Measurements from ENCODE around the gene SORT1. TPM values are rescaled to one million over a fixed set of nuclear protein-coding genes. Genes with fewer than 3 reads are reported as not detected.

The SORT1 gene
- total and polyA plus RNA-seq, 4 donors = 39.0 to 135 (median 57.4) TPM

DNA sequence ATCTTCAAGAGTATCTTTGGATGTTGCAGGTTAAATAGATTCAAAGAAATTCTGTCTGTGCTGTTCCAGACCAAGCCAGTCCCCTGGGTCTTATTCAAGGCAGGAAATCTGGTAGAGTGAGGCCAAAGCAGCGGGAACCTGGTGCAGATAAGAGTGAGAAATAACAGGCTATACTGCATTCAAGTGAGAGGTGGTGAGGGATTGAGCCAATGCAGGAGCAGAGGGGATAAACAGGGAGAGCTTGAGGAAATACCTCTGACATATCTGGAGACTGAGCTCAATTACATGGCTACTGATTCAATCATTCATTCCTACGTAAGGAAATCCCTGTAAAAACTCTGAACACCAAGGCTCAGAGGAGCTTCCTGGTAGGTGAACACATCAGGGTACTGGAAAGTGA is 45.8 kb upstream of the SORT1 start:
- no peaks in the 10 kb centered on the region for H3K36me3 ChIP-seq (ENCODE audit: control insufficient read depth in 4 of 4, insufficient read depth in 4 of 4, low read length in 4 of 4)
- H3K4me3 ChIP-seq = no peak overlapping the region
- no peak for ATAC-seq (ENCODE audit: insufficient read depth, low FRiP score)
- peaks cover 0 to 33% (median 15%) of the 10 kb centered on the region in 3 donors for H3K27me3 ChIP-seq (ENCODE audit: control insufficient read depth in 3 of 3, insufficient read depth in 3 of 3, low read length in 2 of 3)
- H3K4me1 ChIP-seq (ENCODE audit: control insufficient read depth in 5 of 5, insufficient read depth in 5 of 5, low read length in 5 of 5) = no peaks in the 10 kb centered on the region
- DNase-seq = no peak
- no peaks in the 10 kb centered on the region for H3K9me3 ChIP-seq (ENCODE audit: control insufficient read depth in 4 of 4, insufficient read depth in 3 of 4, low read length in 3 of 4)
- no peak overlapping the region for H3K27ac ChIP-seq (ENCODE audit: low read depth in 1 of 2, low read length in 1 of 2)
- TF ChIP-seq, protein P1, sequence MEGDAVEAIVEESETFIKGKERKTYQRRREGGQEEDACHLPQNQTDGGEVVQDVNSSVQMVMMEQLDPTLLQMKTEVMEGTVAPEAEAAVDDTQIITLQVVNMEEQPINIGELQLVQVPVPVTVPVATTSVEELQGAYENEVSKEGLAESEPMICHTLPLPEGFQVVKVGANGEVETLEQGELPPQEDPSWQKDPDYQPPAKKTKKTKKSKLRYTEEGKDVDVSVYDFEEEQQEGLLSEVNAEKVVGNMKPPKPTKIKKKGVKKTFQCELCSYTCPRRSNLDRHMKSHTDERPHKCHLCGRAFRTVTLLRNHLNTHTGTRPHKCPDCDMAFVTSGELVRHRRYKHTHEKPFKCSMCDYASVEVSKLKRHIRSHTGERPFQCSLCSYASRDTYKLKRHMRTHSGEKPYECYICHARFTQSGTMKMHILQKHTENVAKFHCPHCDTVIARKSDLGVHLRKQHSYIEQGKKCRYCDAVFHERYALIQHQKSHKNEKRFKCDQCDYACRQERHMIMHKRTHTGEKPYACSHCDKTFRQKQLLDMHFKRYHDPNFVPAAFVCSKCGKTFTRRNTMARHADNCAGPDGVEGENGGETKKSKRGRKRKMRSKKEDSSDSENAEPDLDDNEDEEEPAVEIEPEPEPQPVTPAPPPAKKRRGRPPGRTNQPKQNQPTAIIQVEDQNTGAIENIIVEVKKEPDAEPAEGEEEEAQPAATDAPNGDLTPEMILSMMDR (IDR thresholded peaks at IDR 0.05; ENCODE audit: control extremely low read depth, extremely low read depth) = no peak
- WGBS, 2 donors = 67% methylated on average over 2 of the region's 2 CpGs
- no peak overlapping the region for H3K9ac ChIP-seq (ENCODE audit: insufficient read depth in 1 of 2, low read length in 2 of 2)

DNA sequence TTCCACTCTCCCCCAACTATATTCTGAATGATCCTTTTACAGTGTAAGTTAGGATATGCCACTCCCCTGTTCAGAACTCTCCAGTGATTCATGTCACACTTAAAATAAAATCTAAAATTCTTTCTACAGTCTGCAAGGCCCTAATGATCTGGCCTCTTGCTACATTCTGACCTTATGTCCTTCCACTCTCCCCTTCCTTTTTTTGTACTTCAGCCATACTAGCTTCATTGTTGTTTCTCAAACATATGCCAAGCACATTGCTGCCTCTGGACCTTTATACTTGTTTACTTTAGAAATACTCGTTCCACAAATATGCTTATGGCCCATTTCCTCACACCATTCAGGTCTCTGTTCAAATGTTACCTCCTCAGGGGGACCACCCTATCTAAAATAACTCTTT is 43.4 kb upstream of the SORT1 start:
- Histone ChIP-seq H3K9ac (ENCODE audit: insufficient read depth in 1 of 2, low read length in 2 of 2) (no peak overlapping the region), H3K4me1 (ENCODE audit: control insufficient read depth in 5 of 5, insufficient read depth in 5 of 5, low read length in 5 of 5) (no peaks in the 10 kb centered on the region), H3K4me3 (no peak overlapping the region), H3K9me3 (ENCODE audit: control insufficient read depth in 4 of 4, insufficient read depth in 3 of 4, low read length in 3 of 4) (no peaks in the 10 kb centered on the region), H3K36me3 (ENCODE audit: control insufficient read depth in 4 of 4, insufficient read depth in 4 of 4, low read length in 4 of 4) (no peaks in the 10 kb centered on the region), H3K27ac (ENCODE audit: low read depth in 1 of 2, low read length in 1 of 2) (no peak overlapping the region), H3K27me3 (ENCODE audit: control insufficient read depth in 3 of 3, insufficient read depth in 3 of 3, low read length in 2 of 3) (peaks cover 0 to 29% (median 10%) of the 10 kb centered on the region in 3 donors)
- WGBS, 2 donors = 24 to 39% methylated on average over 1 of the region's 1 CpG
- TF ChIP-seq, protein P1 (IDR thresholded peaks at IDR 0.05; ENCODE audit: control extremely low read depth, extremely low read depth) = no peak
- DNase-seq = no peak
- no peak for ATAC-seq (ENCODE audit: insufficient read depth, low FRiP score)

DNA sequence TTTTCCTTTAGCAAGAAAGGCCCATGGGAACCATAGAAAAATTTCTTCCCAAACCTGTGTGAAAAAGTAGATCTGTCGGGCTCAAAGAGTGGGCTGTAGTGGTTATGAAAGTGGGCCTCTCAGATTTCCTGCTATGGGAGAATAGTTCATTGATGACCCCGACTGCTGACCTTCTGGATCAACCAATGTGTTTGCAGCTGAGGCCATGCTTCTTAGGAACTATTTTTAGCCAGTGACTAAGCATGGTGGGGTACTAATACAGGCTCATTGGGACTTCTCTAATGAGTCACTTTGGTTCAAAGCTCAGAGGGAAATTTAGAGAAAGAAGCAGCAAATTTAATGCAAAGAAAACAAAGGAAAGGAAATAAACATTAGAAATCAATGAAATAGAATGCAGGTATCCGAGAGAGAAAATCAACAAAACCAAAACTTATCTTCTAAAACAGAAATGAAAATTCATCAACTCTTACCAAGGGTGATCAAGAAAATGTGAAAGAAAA is 41.1 kb upstream of the SORT1 start:
- no peak overlapping the region for H3K4me3 ChIP-seq
- 70 to 86% methylated on average over 3 of the region's 3 CpGs for WGBS, 2 donors
- H3K36me3 ChIP-seq (ENCODE audit: control insufficient read depth in 4 of 4, insufficient read depth in 4 of 4, low read length in 4 of 4) = no peaks in the 10 kb centered on the region
- no peaks in the 10 kb centered on the region for H3K9me3 ChIP-seq (ENCODE audit: control insufficient read depth in 4 of 4, insufficient read depth in 3 of 4, low read length in 3 of 4)
- H3K4me1 ChIP-seq (ENCODE audit: control insufficient read depth in 5 of 5, insufficient read depth in 5 of 5, low read length in 5 of 5) = no peaks in the 10 kb centered on the region
- peaks cover 0 to 16% (median 4%) of the 10 kb centered on the region in 3 donors for H3K27me3 ChIP-seq (ENCODE audit: control insufficient read depth in 3 of 3, insufficient read depth in 3 of 3, low read length in 2 of 3)
- no peak overlapping the region for H3K9ac ChIP-seq (ENCODE audit: insufficient read depth in 1 of 2, low read length in 2 of 2)
- peak; percentile 47 for ATAC-seq (ENCODE audit: insufficient read depth, low FRiP score)
- TF ChIP-seq, protein P1 (IDR thresholded peaks at IDR 0.05; ENCODE audit: control extremely low read depth, extremely low read depth) = no peak
- DNase-seq = no peak
- H3K27ac ChIP-seq (ENCODE audit: low read depth in 1 of 2, low read length in 1 of 2) = no peak overlapping the region

DNA sequence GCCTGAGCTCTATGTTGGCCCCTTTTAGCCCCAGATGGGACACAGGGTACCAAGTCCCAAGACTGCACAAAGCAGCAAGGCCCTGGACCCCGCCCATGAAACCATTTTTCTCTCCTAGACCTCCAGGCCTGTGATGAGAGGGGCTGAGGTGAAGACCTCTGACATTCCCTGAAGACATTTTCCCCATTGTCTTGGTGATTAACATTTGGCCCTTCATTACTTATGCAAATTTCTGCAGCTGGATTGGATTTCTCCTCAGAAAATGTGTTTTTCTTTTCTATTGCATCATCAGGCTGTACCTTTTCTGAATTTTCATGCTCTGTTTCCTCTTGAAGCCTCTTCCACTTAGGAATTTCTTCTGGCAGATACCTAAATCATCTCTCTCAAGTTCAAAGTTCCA is 36.8 kb upstream of the SORT1 start:
- Histone ChIP-seq H3K9ac (ENCODE audit: insufficient read depth in 1 of 2, low read length in 2 of 2) (no peak overlapping the region), H3K4me1 (ENCODE audit: control insufficient read depth in 5 of 5, insufficient read depth in 5 of 5, low read length in 5 of 5) (no peaks in the 10 kb centered on the region), H3K27me3 (ENCODE audit: control insufficient read depth in 3 of 3, insufficient read depth in 3 of 3, low read length in 2 of 3) (no peaks in the 10 kb centered on the region), H3K9me3 (ENCODE audit: control insufficient read depth in 4 of 4, insufficient read depth in 3 of 4, low read length in 3 of 4) (no peaks in the 10 kb centered on the region), H3K27ac (ENCODE audit: low read depth in 1 of 2, low read length in 1 of 2) (no peak overlapping the region), H3K36me3 (ENCODE audit: control insufficient read depth in 4 of 4, insufficient read depth in 4 of 4, low read length in 4 of 4) (no peaks in the 10 kb centered on the region), H3K4me3 (no peak overlapping the region)
- TF ChIP-seq, protein P1 (IDR thresholded peaks at IDR 0.05; ENCODE audit: control extremely low read depth, extremely low read depth) = no peak
- no peak for DNase-seq
- WGBS, 2 donors = 79 to 96% methylated on average over 1 of the region's 1 CpG
- no peak for ATAC-seq (ENCODE audit: insufficient read depth, low FRiP score)
